ENCODE results near the gene GXYLT1. TPM values are rescaled to one million over a fixed set of nuclear protein-coding genes. Genes with fewer than 3 reads are reported as not detected.

Gene GXYLT1
- total RNA-seq, 1 donor from 2014 or later, result 5.4 TPM

DNA sequence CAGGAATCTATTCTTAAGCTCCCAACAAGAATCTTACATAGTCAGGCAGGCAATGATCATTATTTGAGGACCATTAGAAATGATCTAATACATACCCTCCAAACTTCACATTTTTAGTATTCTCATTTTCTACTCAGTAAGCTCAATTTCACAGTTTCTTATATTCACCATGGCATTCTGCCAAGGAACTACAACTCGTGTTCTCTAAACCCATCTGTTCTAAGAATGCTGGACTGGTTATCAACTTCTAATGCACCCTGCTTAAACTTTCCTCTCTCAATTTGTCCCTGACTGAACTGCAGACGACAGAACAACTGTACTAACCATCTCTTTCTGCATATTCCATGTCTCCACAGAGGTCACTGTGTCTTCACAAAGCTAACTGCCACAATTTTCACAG, 58.6 kb downstream of the GXYLT1 start:
- no peaks in the 10 kb centered on the region for H3K27me3 ChIP-seq (ENCODE audit: low read depth)
- intact Hi-C loops (cut with micrococcal nuclease), result no loop called here
- peaks cover 5% of the 10 kb centered on the region for H3K36me3 ChIP-seq
- H3K4me3 ChIP-seq, result no peak overlapping the region
- H3K4me1 ChIP-seq, result peaks cover 21% of the 10 kb centered on the region
- H3K27ac ChIP-seq (replicated peaks), result no peak overlapping the region
- no peaks in the 10 kb centered on the region for H3K9me3 ChIP-seq (replicated peaks)
- no peak for TF ChIP-seq CTCF (IDR thresholded peaks at IDR 0.05; ENCODE audit: borderline replicate concordance)
- no peak for DNase-seq

DNA sequence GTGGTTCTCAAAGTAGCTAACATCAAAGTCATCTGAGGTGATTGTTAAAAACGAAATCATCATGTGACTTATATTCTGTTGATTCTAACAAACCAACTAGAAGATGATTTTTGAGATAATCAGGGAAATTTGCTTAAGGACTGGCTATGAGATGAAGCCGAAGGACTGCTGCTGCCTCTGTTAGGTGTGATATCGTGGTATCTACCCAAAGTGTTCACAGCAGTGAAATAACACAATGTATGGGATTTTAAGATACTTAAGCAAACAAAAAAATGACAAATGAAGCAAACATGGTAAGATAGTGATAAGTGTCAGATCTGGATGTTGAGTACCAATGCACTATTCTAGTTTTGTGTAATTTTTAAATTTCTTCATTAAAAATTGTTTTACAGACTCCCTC, 59.1 kb downstream of the GXYLT1 start:
- no peak overlapping the region for H3K4me3 ChIP-seq
- no peaks in the 10 kb centered on the region for H3K27me3 ChIP-seq (ENCODE audit: low read depth)
- no peak overlapping the region for H3K27ac ChIP-seq (replicated peaks)
- H3K4me1 ChIP-seq, result peaks cover 21% of the 10 kb centered on the region
- intact Hi-C loops (cut with micrococcal nuclease), result no loop called here
- H3K9me3 ChIP-seq (replicated peaks), result no peaks in the 10 kb centered on the region
- TF ChIP-seq CTCF (IDR thresholded peaks at IDR 0.05; ENCODE audit: borderline replicate concordance), result no peak
- no peak for DNase-seq
- peaks cover 5% of the 10 kb centered on the region for H3K36me3 ChIP-seq

DNA sequence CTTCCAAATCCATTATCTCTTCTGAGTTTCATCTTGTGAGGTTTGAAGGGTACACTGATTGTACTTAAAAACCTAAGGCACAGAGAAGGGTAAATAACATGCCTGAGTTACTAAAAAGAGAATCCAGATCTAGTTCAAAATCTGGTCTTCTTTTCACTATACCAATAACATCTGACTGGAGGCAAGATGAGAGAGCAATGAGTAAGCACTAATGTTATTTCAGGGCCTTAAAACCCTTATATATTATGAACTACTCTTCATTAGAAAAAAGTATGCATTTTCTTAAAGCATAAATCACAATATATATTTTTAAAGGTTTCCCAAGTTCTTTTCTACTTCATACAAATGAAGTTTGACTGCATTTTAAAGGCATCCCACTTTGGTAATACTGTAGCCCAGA, 60.2 kb downstream of the GXYLT1 start:
- peaks cover 15% of the 10 kb centered on the region for H3K4me1 ChIP-seq

GRCh38 chr12:42076976-42077375, 67.7 kb downstream of the GXYLT1 start:
- Histone ChIP-seq H3K27ac (replicated peaks) (no peak overlapping the region), H3K4me1 (no peaks in the 10 kb centered on the region)
- intact Hi-C loops (cut with micrococcal nuclease), result no loop called here

More for the DNA sequence above, 60.2 kb downstream of the GXYLT1 start:
- H3K9me3 ChIP-seq (replicated peaks), result no peaks in the 10 kb centered on the region
- intact Hi-C loops (cut with micrococcal nuclease), result no loop called here
- DNase-seq, result no peak
- no peak for TF ChIP-seq CTCF (IDR thresholded peaks at IDR 0.05; ENCODE audit: borderline replicate concordance)
- no peak overlapping the region for H3K4me3 ChIP-seq
- H3K27me3 ChIP-seq (ENCODE audit: low read depth), result no peaks in the 10 kb centered on the region
- peaks cover 5% of the 10 kb centered on the region for H3K36me3 ChIP-seq
- no peak overlapping the region for H3K27ac ChIP-seq (replicated peaks)

DNA sequence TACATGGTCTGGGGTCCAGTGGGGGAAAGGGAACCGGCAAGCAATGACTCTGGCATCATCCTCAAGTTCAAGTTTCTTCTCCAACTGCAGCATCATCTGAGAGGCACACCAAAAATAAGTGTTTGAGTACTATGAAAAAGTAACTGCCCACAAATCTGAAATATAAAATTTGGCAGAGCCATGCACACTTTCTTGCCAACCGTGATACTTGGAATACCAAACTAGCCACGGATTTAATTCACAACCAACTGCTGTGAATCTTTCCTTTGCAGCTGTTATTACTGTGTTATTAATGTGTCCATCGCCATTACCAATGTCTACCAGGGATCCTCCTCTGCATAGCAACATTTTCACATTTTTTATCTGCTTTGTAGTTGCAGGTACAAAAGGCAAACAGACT, 74.6 kb downstream of the GXYLT1 start:
- DNase-seq, result no peak
- no peak for TF ChIP-seq CTCF (IDR thresholded peaks at IDR 0.05; ENCODE audit: borderline replicate concordance)

More at GRCh38 chr12:42076976-42077375, 67.7 kb downstream of the GXYLT1 start:
- no peak for TF ChIP-seq CTCF (IDR thresholded peaks at IDR 0.05; ENCODE audit: borderline replicate concordance)
- H3K9me3 ChIP-seq (replicated peaks), result no peaks in the 10 kb centered on the region
- H3K36me3 ChIP-seq, result no peaks in the 10 kb centered on the region
- H3K4me3 ChIP-seq, result no peak overlapping the region
- no peak for DNase-seq
- no peaks in the 10 kb centered on the region for H3K27me3 ChIP-seq (ENCODE audit: low read depth)

GRCh38 chr12:42059127-42059526, 85.5 kb downstream of the GXYLT1 start:
- intact Hi-C loops (cut with micrococcal nuclease), result no loop called here
- no peak overlapping the region for H3K4me3 ChIP-seq
- H3K4me1 ChIP-seq, result no peaks in the 10 kb centered on the region
- H3K27me3 ChIP-seq (ENCODE audit: low read depth), result no peaks in the 10 kb centered on the region
- H3K36me3 ChIP-seq, result no peaks in the 10 kb centered on the region
- no peak overlapping the region for H3K27ac ChIP-seq (replicated peaks)
- TF ChIP-seq CTCF (IDR thresholded peaks at IDR 0.05; ENCODE audit: borderline replicate concordance), result no peak
- DNase-seq, result no peak
- peaks cover 11% of the 10 kb centered on the region for H3K9me3 ChIP-seq (replicated peaks)

More for the DNA sequence above, 74.6 kb downstream of the GXYLT1 start:
- no peak overlapping the region for H3K27ac ChIP-seq (replicated peaks)
- no peaks in the 10 kb centered on the region for H3K27me3 ChIP-seq (ENCODE audit: low read depth)
- H3K36me3 ChIP-seq, result no peaks in the 10 kb centered on the region
- intact Hi-C loops (cut with micrococcal nuclease), result no loop called here
- H3K4me1 ChIP-seq, result no peaks in the 10 kb centered on the region
- peaks cover 5% of the 10 kb centered on the region for H3K9me3 ChIP-seq (replicated peaks)
- H3K4me3 ChIP-seq, result no peak overlapping the region

All from left ventricle myocardium inferior (tissue), 1 donor.